ENCODE results near the gene GALK1. TPM values are rescaled to one million over a fixed set of nuclear protein-coding genes. Genes with fewer than 3 reads are reported as not detected.

Gene GALK1
- total and polyA plus RNA-seq, 9 of the 15 experiments (the other 6 are each of a cell fraction or from before 2014, with no cell fraction given) = 0.45 to 51.6 (median 17.4) TPM

DNA sequence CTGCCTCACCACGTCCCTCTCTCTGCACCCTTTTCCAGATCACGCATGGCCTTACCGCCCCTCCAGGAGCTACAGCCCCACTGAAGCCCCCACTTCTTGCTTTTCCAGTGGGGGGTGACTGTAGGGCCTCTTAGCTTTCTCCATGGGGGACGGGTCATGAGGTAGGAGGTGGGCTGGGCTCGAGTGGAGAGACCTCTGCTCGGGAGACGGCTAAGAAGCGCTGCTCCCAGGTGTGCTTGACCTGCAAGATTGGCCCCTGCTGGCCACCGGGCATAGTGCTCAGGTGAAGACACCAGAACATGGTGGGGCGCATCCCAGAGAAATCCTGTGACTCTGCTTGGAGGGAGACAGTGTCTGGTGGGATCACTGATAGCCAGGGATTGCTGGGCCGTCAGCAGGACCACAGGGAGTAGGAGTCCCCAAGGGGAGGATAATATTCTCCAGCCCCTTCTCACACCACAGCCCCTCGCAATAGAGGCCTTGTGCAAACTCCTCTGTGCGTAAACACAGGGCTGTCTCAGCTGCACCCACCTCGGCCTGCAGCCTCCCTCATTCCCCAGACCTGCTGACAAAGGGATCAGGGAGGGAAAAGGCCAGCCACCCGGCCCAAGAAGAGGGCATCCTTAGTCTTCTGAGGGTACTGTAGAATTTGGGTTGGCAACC, 8.9 kb upstream of the GALK1 start (continued):
- TF ChIP-seq, protein P1, sequence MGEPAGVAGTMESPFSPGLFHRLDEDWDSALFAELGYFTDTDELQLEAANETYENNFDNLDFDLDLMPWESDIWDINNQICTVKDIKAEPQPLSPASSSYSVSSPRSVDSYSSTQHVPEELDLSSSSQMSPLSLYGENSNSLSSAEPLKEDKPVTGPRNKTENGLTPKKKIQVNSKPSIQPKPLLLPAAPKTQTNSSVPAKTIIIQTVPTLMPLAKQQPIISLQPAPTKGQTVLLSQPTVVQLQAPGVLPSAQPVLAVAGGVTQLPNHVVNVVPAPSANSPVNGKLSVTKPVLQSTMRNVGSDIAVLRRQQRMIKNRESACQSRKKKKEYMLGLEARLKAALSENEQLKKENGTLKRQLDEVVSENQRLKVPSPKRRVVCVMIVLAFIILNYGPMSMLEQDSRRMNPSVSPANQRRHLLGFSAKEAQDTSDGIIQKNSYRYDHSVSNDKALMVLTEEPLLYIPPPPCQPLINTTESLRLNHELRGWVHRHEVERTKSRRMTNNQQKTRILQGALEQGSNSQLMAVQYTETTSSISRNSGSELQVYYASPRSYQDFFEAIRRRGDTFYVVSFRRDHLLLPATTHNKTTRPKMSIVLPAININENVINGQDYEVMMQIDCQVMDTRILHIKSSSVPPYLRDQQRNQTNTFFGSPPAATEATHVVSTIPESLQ (CRISPR knock-in tag; IDR thresholded peaks at IDR 0.05) = no peak
- peak; percentile 67 for TF ChIP-seq POLR2G (IDR thresholded peaks at IDR 0.05; ENCODE audit: low read depth, low read length)
- TF ChIP-seq, protein P2, sequence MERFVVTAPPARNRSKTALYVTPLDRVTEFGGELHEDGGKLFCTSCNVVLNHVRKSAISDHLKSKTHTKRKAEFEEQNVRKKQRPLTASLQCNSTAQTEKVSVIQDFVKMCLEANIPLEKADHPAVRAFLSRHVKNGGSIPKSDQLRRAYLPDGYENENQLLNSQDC (CRISPR knock-in tag; IDR thresholded peaks at IDR 0.05) = no peak
- TF ChIP-seq TGIF2 (CRISPR knock-in tag; IDR thresholded peaks at IDR 0.05) = peak; percentile 71; the same call in 1 of the 2 replicates
- TF ChIP-seq, protein P3, sequence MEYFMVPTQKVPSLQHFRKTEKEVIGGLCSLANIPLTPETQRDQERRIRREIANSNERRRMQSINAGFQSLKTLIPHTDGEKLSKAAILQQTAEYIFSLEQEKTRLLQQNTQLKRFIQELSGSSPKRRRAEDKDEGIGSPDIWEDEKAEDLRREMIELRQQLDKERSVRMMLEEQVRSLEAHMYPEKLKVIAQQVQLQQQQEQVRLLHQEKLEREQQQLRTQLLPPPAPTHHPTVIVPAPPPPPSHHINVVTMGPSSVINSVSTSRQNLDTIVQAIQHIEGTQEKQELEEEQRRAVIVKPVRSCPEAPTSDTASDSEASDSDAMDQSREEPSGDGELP (CRISPR knock-in tag; IDR thresholded peaks at IDR 0.05; ENCODE audit: borderline replicate concordance) = peak; percentile 35; the same call in 1 of the 2 replicates
- TF ChIP-seq POLR3G (IDR thresholded peaks at IDR 0.05; ENCODE audit: extremely low read depth, insufficient read length, insufficient replicate concordance) = no peak
- TF ChIP-seq ZNF232 (CRISPR knock-in tag; IDR thresholded peaks at IDR 0.05) = peak; percentile 15; the same call in 1 of the 2 replicates
- TF ChIP-seq TAF1 (IDR thresholded peaks at IDR 0.05; ENCODE audit: control insufficient read depth, extremely low read depth, insufficient read depth, low read length, severe bottlenecking) = no peak
- no peak for TF ChIP-seq ELF2 (CRISPR knock-in tag; IDR thresholded peaks at IDR 0.05)
- TF ChIP-seq, protein P4, sequence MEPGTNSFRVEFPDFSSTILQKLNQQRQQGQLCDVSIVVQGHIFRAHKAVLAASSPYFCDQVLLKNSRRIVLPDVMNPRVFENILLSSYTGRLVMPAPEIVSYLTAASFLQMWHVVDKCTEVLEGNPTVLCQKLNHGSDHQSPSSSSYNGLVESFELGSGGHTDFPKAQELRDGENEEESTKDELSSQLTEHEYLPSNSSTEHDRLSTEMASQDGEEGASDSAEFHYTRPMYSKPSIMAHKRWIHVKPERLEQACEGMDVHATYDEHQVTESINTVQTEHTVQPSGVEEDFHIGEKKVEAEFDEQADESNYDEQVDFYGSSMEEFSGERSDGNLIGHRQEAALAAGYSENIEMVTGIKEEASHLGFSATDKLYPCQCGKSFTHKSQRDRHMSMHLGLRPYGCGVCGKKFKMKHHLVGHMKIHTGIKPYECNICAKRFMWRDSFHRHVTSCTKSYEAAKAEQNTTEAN (CRISPR knock-in tag; IDR thresholded peaks at IDR 0.05) = peak; percentile 37; the same call in 1 of the 2 replicates
- TF ChIP-seq, protein P5, sequence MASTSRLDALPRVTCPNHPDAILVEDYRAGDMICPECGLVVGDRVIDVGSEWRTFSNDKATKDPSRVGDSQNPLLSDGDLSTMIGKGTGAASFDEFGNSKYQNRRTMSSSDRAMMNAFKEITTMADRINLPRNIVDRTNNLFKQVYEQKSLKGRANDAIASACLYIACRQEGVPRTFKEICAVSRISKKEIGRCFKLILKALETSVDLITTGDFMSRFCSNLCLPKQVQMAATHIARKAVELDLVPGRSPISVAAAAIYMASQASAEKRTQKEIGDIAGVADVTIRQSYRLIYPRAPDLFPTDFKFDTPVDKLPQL (IDR thresholded peaks at IDR 0.05; ENCODE audit: extremely low read depth, insufficient read length) = no peak
- no peak for TF ChIP-seq POLR2A (conservative IDR thresholded peaks at IDR 0.05)
- TF ChIP-seq RBM22 (IDR thresholded peaks at IDR 0.05; ENCODE audit: low read depth, low read length, poor library complexity, severe bottlenecking) = peak; percentile 77
- TF ChIP-seq RBFOX2 (IDR thresholded peaks at IDR 0.05; ENCODE audit: low read depth, low read length) = peak; percentile 48
- TF ChIP-seq TRIM28 (IDR thresholded peaks at IDR 0.05) = no peak
- TF ChIP-seq RUNX1 (IDR thresholded peaks at IDR 0.05; ENCODE audit: low read depth) = no peak
- TF ChIP-seq, protein P6, sequence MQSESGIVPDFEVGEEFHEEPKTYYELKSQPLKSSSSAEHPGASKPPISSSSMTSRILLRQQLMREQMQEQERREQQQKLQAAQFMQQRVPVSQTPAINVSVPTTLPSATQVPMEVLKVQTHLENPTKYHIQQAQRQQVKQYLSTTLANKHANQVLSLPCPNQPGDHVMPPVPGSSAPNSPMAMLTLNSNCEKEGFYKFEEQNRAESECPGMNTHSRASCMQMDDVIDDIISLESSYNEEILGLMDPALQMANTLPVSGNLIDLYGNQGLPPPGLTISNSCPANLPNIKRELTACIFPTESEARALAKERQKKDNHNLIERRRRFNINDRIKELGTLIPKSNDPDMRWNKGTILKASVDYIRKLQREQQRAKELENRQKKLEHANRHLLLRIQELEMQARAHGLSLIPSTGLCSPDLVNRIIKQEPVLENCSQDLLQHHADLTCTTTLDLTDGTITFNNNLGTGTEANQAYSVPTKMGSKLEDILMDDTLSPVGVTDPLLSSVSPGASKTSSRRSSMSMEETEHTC (IDR thresholded peaks at IDR 0.05) = no peak
- TF ChIP-seq CREB1 (IDR thresholded peaks at IDR 0.05) = no peak
- TF ChIP-seq CREB1 (CRISPR knock-in tag; IDR thresholded peaks at IDR 0.05) = peak; percentile 32; the same call in 1 of the 2 replicates
- no peak for TF ChIP-seq TEAD2 (tag; IDR thresholded peaks at IDR 0.05)

Data from K562 (cell line).